Kidney epithelial cell (primary cell): ENCODE data around the gene ENPP1. TPM values are rescaled to one million over a fixed set of nuclear protein-coding genes. Genes with fewer than 3 reads are reported as not detected.

Experiments
- DNase-seq: peaks from one replicate; pipeline ENCODE4 v3.0.0-alpha.2; 2010; ENCODE audit warnings: low read depth
- H3K27me3 ChIP-seq: 2 replicates; pipeline ENCODE4 v1.6.0; 2011; ENCODE audit warnings: low read length; ENCODE audit not compliant: control insufficient read depth, insufficient read depth
- H3K36me3 ChIP-seq: 2 replicates; pipeline ENCODE4 v1.5.1; 2011; ENCODE audit warnings: low read length; ENCODE audit not compliant: control insufficient read depth, insufficient read depth
- H3K4me3 ChIP-seq: 2 replicates; pipeline ENCODE4 v1.5.1; 2011; ENCODE audit warnings: low read depth, mild to moderate bottlenecking, control low read depth, low read length
- total RNA-seq: library from RNA; depleted of rRNA; stranded (reverse); fragments of >200 nt; gene quantifications from 2 replicates; pipeline ENCODE4 v1.2.3, GENCODE V29; 2015
- TF ChIP-seq, protein P1 (sequence below): IDR thresholded peaks from 2 replicates; pipeline ENCODE4 v1.5.1; 2011; ENCODE audit warnings: mild to moderate bottlenecking, moderate library complexity, low read length, control low read depth, inconsistent platforms; ENCODE audit not compliant: insufficient read depth, poor library complexity, severe bottlenecking

The ENPP1 gene
- total RNA-seq, 1 donor from 2014 or later, result 1.2 TPM

DNA sequence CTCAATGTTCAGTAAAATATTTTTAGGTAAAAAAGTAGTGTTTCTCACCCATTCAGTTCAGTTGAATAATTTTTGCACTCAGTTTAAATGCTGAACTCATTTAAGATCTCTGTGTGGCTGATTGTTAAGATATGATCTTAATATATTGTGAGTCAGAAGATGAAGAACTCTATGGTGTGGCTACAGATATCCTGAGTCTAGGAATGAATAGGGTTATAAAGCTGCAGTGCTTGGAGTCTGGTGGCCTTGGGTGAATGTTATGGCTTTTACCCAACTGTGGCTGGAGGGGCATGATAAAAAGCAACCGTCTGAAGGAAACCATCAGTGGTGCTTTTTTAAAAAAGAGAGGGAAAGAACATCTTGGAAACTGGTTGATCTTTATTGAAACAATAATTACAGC lies 77.4 kb downstream of the ENPP1 start:
- H3K27me3 ChIP-seq, result no peaks in the 10 kb centered on the region
- no peaks in the 10 kb centered on the region for H3K36me3 ChIP-seq
- TF ChIP-seq, protein P1, sequence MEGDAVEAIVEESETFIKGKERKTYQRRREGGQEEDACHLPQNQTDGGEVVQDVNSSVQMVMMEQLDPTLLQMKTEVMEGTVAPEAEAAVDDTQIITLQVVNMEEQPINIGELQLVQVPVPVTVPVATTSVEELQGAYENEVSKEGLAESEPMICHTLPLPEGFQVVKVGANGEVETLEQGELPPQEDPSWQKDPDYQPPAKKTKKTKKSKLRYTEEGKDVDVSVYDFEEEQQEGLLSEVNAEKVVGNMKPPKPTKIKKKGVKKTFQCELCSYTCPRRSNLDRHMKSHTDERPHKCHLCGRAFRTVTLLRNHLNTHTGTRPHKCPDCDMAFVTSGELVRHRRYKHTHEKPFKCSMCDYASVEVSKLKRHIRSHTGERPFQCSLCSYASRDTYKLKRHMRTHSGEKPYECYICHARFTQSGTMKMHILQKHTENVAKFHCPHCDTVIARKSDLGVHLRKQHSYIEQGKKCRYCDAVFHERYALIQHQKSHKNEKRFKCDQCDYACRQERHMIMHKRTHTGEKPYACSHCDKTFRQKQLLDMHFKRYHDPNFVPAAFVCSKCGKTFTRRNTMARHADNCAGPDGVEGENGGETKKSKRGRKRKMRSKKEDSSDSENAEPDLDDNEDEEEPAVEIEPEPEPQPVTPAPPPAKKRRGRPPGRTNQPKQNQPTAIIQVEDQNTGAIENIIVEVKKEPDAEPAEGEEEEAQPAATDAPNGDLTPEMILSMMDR, result no peak
- no peak for DNase-seq
- no peak overlapping the region for H3K4me3 ChIP-seq

DNA sequence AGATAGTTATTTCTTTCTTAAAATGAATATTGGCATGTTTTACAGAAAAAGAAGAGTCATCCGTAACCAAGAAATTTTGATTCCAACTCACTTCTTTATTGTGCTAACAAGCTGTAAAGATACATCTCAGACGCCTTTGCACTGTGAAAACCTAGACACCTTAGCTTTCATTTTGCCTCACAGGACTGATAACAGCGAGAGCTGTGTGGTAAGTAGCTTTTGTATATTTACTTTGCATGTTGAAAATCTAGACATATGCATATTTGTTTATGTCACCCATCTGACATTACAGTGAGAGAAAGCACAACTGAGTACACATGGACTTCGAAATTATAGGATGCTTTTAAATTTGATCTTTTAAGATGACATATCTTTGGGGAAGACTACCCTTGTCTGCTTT lies 78.7 kb downstream of the ENPP1 start:
- no peak overlapping the region for H3K4me3 ChIP-seq
- no peaks in the 10 kb centered on the region for H3K27me3 ChIP-seq
- TF ChIP-seq, protein P1, result no peak
- DNase-seq, result no peak
- no peaks in the 10 kb centered on the region for H3K36me3 ChIP-seq

DNA sequence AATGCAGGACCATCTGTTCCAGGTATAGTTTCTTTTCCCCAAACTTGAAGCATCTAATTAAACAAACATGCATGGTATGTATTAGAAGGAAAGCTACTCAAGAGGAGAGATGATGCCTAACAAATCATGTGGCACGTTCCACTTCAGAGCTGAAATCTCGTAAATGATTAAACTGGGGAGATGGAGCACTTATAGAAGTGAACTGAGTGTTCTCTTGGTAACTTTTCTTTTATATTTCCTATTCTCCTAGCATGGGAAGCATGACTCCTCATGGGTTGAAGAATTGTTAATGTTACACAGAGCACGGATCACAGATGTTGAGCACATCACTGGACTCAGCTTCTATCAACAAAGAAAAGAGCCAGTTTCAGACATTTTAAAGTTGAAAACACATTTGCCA lies 82.3 kb downstream of the ENPP1 start:
- no peaks in the 10 kb centered on the region for H3K27me3 ChIP-seq
- TF ChIP-seq, protein P1, result no peak
- DNase-seq, result peak; percentile 49
- H3K36me3 ChIP-seq, result no peaks in the 10 kb centered on the region
- no peak overlapping the region for H3K4me3 ChIP-seq

DNA sequence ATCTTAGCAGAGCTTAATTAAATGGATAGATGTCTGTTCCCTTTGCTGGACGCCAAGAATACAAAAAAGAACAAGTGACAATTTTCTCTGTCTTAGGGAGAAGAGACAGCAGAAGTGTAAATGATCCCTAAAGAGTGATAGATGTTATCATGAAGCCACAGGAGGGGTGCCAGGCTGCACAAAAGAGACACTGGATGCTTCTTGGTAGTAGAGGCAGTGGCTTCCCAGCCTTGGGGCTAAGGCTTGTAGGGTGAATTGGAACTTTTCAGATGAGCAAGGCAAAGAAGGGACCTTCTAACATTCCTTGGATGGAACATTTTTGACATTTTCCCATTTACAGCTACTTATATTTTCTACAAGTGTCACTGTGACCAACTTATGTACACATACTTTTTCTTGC lies 85.4 kb downstream of the ENPP1 start:
- Histone ChIP-seq H3K36me3 (no peaks in the 10 kb centered on the region), H3K4me3 (no peak overlapping the region), H3K27me3 (no peaks in the 10 kb centered on the region)
- DNase-seq, result no peak
- TF ChIP-seq, protein P1, result no peak

DNA sequence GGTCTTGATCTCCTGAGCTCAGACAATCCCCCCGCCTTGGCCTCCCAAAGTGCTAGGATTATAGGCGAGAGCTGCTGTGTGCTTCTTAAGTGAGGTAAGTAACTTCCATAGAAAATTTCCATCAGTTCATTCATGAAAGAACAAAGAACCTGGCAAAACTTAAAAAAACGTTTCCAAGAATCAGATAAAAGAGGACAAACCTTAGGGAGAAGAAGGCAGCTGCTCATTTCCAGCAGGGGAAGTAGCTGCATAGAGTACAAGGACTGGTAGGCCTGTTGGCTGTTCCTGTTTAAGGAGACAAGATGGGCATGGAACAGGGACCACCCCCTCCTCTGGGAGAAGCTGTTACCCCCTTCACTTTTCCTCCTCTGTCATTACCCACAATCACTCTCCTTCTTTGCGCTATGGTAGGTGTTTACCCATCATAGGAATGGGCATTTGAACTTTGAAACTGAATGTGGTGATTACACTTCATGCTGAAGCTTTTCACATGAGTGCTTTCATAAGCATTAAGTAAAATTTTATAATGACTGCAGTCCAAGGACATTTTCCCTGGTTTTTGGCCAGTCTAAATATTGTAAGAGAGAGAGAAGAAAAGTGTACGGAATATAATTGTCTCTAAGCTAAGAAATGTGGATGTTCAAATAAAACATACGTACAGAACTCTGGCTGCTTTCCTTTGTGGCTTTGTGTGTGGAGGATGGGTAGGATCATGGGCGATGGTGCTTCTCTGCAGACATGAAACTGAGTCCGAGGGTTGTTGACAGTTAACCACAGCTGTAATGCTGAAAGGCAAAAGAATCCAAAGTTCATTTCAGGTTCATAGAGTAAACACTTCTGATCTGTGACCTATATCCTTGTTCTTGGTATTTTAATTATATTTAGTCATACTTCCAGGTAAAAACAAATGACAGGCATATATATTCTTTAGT lies 86.9 kb downstream of the ENPP1 start:
- TF ChIP-seq, protein P1, result no peak
- Histone ChIP-seq H3K4me3 (no peak overlapping the region), H3K36me3 (no peaks in the 10 kb centered on the region), H3K27me3 (no peaks in the 10 kb centered on the region)
- no peak for DNase-seq

DNA sequence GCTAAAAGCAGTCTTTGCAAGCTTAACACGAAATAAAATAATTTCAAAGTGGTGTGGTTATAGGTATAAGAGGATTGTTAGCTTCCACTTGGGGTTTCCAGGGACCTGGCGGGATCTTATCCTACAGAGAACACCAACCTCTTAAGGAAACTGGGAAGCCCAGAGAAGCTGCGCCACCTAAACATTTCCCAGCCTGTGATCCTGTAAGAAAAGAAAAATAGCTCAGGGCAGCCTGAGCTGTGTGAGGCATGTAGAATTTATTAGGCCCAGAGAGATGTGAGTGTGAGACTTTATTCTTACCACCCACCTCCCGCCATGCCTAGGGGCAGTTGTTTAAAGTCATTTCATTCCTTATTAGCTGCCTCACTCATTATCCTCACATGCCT lies 89.2 kb downstream of the ENPP1 start:
- H3K27me3 ChIP-seq, result no peaks in the 10 kb centered on the region
- H3K36me3 ChIP-seq, result no peaks in the 10 kb centered on the region
- DNase-seq, result no peak
- TF ChIP-seq, protein P1, result no peak
- H3K4me3 ChIP-seq, result no peak overlapping the region
